GM11168 (cell line): Measurements from ENCODE around the gene ZNF432.
"Not testable (repeated sequence)": the region's sequence is repeated elsewhere in the genome, so short reads cannot be mapped to it uniquely, and the experiment has no call there.

Source experiments
- in situ Hi-C: fragments of 300-500 bp; cut with MboI; formaldehyde crosslinking; loops from one replicate; pipeline ENCODE4 v1.12.0; 2022; ENCODE audit warnings: low sequenced_read_pairs; ENCODE audit not compliant: unreplicated experiment

ZNF432 gene

GRCh38 chr19:52048555-52049501 lies at the start of gene ZNF432:
TSS of gene ZNF432 (minus strand) at chr19:52048838. CDS start at chr19:52046868, 1,970 bp downstream.
- in situ Hi-C loops: no loop called here

DNA sequence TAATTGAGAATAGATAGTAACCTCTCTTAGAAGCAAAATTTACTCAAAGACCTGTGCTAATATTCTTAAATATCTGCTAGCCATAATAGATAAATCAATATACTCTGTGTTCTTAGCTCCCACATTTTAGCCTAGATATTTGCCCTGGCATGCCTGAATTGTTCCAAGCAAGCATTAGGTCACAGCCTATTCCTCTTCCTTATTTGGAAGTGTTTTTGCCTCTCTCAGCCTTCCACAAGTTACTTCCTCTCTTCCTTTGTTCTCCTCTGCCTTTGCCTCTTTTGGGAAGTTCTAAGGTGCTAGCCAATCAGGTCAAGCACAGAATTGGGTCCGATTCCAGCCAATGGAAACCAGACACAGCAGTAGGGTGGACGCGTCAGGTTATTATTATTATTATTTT lies 47.8 kb upstream of the ZNF432 start:
- in situ Hi-C loops: not testable (repeated sequence)

GRCh38 chr19:52095172-52096014 lies 46.8 kb upstream of the ZNF432 start, which contains the start of gene ZNF841:
TSS of gene ZNF841 (minus strand) at chr19:52095765. CDS start at chr19:52084801, 10,964 bp downstream.
- in situ Hi-C loops: no loop called here

- in situ Hi-C loops: no loop called here
These were observed 46.0 kb upstream of the ZNF432 start for GRCh38 chr19:52094526-52095130.

- in situ Hi-C loops: no loop called here
These were observed 37.8 kb upstream of the ZNF432 start for GRCh38 chr19:52086481-52086880.

- in situ Hi-C loops: no loop called here
These were observed 21.9 kb upstream of the ZNF432 start for GRCh38 chr19:52070496-52070895.

DNA sequence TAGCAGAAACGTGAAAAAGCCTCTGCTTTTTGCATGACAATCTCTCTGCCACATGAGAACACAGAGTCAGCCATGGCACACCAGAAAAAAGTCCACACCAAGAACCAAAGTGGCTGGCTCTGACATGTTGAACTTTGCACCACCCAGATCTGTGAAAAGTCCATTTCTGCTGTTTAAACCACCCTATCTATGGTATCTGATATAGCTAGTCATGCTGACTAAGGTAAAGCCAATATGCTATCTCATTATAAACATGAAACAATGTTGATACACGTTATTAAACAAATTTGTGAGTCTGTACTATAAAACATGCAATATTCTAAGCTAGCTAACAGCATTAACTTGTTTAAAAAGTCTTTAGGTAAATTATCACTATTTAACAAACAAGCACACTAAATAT lies 21.0 kb upstream of the ZNF432 start:
- in situ Hi-C loops: no loop called here

GRCh38 chr19:52066258-52066863 lies 17.7 kb upstream of the ZNF432 start:
- in situ Hi-C loops: no loop called here

GRCh38 chr19:52065399-52065798 lies 16.8 kb upstream of the ZNF432 start:
- in situ Hi-C loops: no loop called here

GRCh38 chr19:52056480-52056879 lies 7.8 kb upstream of the ZNF432 start:
- in situ Hi-C loops: not testable (repeated sequence)

DNA sequence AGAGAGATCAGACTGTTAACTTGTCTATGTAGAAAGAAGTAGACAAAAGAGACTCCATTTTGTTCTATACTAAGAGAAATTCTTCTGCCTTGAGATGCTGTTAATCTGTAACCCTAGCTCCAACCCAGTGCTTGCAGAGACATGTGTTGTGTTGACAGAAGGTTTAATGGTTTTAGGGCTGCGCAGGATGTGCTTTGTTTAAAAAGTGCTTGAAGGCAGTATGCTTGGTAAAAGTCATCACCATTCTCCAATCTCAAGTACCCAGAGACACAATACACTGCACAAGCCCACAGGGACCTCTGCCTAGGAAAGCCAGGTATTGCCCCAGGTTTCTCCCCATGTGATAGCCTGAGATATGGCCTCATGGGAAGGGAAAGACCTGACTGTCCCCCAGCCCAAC lies 3.1 kb upstream of the ZNF432 start:
- in situ Hi-C loops: not testable (repeated sequence)

GRCh38 chr19:52039169-52039568 lies 9.5 kb downstream of the ZNF432 start:
- in situ Hi-C loops: no loop called here

DNA sequence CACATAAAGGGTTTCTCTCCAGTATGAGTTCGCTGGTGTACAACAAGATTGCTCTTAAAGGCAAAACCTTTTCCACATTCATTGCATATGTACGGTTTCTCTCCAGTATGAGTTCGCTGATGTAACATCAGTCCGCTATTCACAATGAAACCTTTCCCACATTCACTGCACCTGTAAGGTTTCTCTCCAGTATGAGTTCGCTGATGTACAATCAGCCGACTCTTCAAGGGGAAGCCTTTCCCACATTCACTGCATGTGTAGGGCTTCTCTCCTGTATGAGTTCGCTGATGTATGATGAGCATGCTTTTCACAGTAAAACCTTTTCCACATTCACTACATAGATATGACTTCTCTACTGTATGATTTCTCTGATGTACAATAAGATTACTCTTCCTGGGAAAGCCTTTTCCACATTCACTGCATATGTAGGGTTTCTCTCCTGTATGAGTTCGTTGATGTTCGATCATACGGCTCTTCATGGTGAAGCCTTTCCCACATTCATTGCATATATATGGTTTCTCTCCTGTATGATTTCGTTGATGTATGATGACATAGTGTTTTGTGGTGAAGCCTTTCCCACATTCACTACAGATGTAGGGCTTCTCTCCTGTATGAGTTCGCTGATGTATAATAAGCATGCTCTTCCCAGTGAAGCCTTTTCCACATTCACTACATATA lies 14.4 kb downstream of the ZNF432 start:
- in situ Hi-C loops: no loop called here

DNA sequence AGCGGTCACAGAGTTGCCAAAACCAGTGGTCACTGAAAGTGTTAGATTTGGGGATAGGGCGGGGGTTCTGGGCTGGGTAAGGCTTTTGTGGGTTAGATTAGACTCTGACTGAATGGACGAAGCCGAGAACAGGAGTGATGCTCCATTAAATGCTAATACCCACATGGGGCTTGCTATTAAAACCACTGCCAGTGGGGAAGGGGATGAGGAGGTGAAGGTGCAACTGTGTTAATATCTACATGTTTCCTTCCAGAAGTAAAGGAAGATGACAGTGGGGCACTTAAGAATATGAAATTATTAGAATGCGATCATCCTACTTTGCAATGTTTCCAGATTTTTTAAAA lies 19.9 kb downstream of the ZNF432 start:
- in situ Hi-C loops: no loop called here

GRCh38 chr19:52028027-52028779 lies 20.4 kb downstream of the ZNF432 start, which contains the start of gene ZNF614:
TSS of gene ZNF614 (minus strand) at chr19:52028379. CDS start at chr19:52025745, 2,634 bp downstream.
- in situ Hi-C loops: no loop called here

- in situ Hi-C loops: not testable (repeated sequence)
These were observed 22.2 kb downstream of the ZNF432 start for GRCh38 chr19:52026255-52026990.

DNA sequence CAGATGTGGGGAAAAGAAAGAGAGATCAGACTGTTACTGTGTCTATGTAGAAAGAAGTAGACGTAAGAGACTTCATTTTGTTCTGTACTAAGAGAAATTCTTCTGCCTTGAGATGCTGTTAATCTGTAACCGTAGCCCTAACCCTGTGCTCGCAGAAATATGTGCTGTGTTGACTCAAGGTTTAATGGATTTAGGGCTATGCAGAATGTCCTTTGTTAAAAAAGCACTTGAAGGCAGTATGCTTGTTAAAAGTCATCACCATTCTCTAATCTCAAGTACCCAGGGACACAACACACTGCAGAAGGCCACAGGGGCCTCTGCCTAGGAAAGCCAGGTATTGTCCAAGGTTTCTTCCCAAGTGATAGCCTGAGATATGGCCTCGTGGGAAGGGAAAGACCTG lies 24.2 kb downstream of the ZNF432 start:
- in situ Hi-C loops: not testable (repeated sequence)

DNA sequence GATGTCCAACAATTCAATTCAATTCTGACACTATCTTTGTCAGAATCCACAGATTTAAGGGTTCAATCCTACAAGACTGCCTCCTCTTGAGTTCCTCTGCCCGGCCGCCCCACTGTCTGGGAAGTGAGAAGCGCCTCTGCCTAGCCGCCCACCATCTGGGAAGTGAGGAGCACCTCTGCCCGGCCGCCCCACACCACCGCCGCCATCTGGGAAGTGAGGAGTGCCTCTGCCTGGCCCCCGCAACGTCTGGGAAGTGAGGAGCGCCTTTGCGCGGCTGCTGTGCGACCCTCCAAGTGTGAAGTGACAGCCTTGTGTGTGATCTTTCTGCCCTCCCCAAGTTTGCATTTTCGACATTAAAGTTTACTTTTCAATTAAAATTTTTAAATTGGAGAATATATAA lies 26.4 kb downstream of the ZNF432 start:
- in situ Hi-C loops: no loop called here
